GM13976 (cell line): ENCODE measurements around the gene SIMC1.

ENCODE experiments used
- DNase-seq: peaks from one replicate; pipeline ENCODE4 v3.0.0; 2012; ENCODE audit warnings: low spot score
- CTCF ChIP-seq: IDR thresholded peaks from 2 replicates; pipeline ENCODE4 v1.5.1; 2012; ENCODE audit warnings: borderline replicate concordance, mild to moderate bottlenecking; ENCODE audit not compliant: insufficient read depth; ENCODE audit errors: extremely low read depth, missing control alignments, control extremely low read depth
- in situ Hi-C: fragments of 300-500 bp; cut with MboI; formaldehyde crosslinking; loops from one replicate; pipeline ENCODE4 v1.12.0; 2022; ENCODE audit warnings: low sequenced_read_pairs, mixed read lengths, inconsistent platforms; ENCODE audit not compliant: unreplicated experiment

The SIMC1 gene

GRCh38 chr5:176373100-176373818 is 135.0 kb downstream of the SIMC1 start:
- TF ChIP-seq CTCF, result no peak
- in situ Hi-C loops, result no loop called here
- no peak for DNase-seq

- DNase-seq, result peak; percentile 61
- in situ Hi-C loops, result no loop called here
- TF ChIP-seq CTCF, result no peak
Measured at GRCh38 chr5:176379881-176380280, 141.7 kb downstream of the SIMC1 start.

- no peak for TF ChIP-seq CTCF
- DNase-seq, result no peak
- in situ Hi-C loops, result no loop called here
Measured at GRCh38 chr5:176381423-176381822, 143.2 kb downstream of the SIMC1 start.

- TF ChIP-seq CTCF, result no peak
- in situ Hi-C loops, result no loop called here
- DNase-seq, result no peak
Measured at GRCh38 chr5:176381979-176382378, 143.8 kb downstream of the SIMC1 start.

- in situ Hi-C loops, result no loop called here
- DNase-seq, result no peak
- no peak for TF ChIP-seq CTCF
Measured at GRCh38 chr5:176382721-176383120, 144.5 kb downstream of the SIMC1 start.

- in situ Hi-C loops, result no loop called here
- TF ChIP-seq CTCF, result no peak
- no peak for DNase-seq
Measured at GRCh38 chr5:176383248-176383905, 145.2 kb downstream of the SIMC1 start.
